ENCODE data around the gene KAT8. TPM values are rescaled to one million over a fixed set of nuclear protein-coding genes. Genes with fewer than 3 reads are reported as not detected.

Gene KAT8
- total and polyA plus RNA-seq, 10 of the 15 experiments (the other 5 are each of a cell fraction or from before 2014, with no cell fraction given) = 5.5 to 55.8 (median 39.6) TPM

GRCh38 chr16:31179747-31180459, 62.4 kb downstream of the KAT8 start, which contains the start of gene FUS:
FUS (plus strand) TSS chr16:31180139; CDS start chr16:31180215, 76 bp downstream.
- H3K4me3 ChIP-seq = peak within 1 kb of the TSS; percentile 87
- CTCF ChIA-PET = interaction anchor here (0.6 to 2.5 kb wide), 6 partner anchors 23 to 263 kb away, joined by 3 to 13 read pairs (median 5); partner anchors contain the start of genes PYCARD, PYDC1 and ZNF843
- POLR2A ChIA-PET = interaction anchor here (0.5 to 2.5 kb wide), 13 partner anchors 9 to 432 kb away, joined by 3 to 26 read pairs (median 3); partner anchors contain the start of genes ARMC5, KAT8, PHKG2 and PYCARD
- peaks cover 26% of the 10 kb centered on the region for H4K20me1 ChIP-seq (ENCODE audit: control insufficient read depth, insufficient read depth)
- peak within 1 kb of the TSS; percentile 99 for H2AFZ ChIP-seq (ENCODE audit: control insufficient read depth, low read depth, low read length)
- peak; percentile 78 for ATAC-seq
- peak within 1 kb of the TSS; percentile 100 for H3K4me2 ChIP-seq (ENCODE audit: control insufficient read depth, insufficient read depth)
- RAD21 ChIA-PET (ENCODE audit: unreplicated experiment) = interaction anchor here (1.1 to 2.6 kb wide), 6 partner anchors 22 to 280 kb away, joined by 3 to 20 read pairs (median 4); partner anchors contain the start of genes ARMC5, PYCARD and ZNF668
- peak; percentile 50 for DNase-seq (ENCODE audit: low read depth, low spot score)
- peak within 1 kb of the TSS; percentile 98 for H3K27ac ChIP-seq (ENCODE audit: control insufficient read depth, insufficient read depth)
- in situ Hi-C loops (cut with MboI) (no loop called here), intact Hi-C loops (cut with micrococcal nuclease; ENCODE audit: unreplicated experiment) (loop anchor here (5.0 to 10.0 kb wide), 2 partner anchors 183 to 695 kb away; partner anchors contain the start of gene ZNF267)
- H3K4me1 ChIP-seq (ENCODE audit: control insufficient read depth, insufficient read depth, low read length) = peaks cover 22% of the 10 kb centered on the region
- SMC1A ChIA-PET (ENCODE audit: uncharacterized antibody, unreplicated experiment) = interaction anchor here (0.9 to 2.1 kb wide), 10 partner anchors 12 to 689 kb away, joined by 3 to 6 read pairs (median 4); partner anchors contain the start of genes PYCARD, ZNF646 and ZNF668
- FAIRE-seq = peak; percentile 91
- under 1% methylated on average over 69 of the region's 69 CpGs for WGBS (ENCODE audit: insufficient coverage, insufficient replicate concordance, low lambda C conversion rate, missing lambda C conversion rate)
- no peaks in the 10 kb centered on the region for H3K27me3 ChIP-seq (replicated peaks in 1 of 2; ENCODE audit: control insufficient read depth in 2 of 2, insufficient read depth in 2 of 2, low read length in 1 of 2)
- 0 out of 3 replicates have a peak, but pooled peaks cover 1% of the 10 kb centered on the region for H3K9me3 ChIP-seq (replicated peaks; ENCODE audit: control insufficient read depth, insufficient read depth, low read length)
- H3K79me2 ChIP-seq (ENCODE audit: control insufficient read depth, insufficient read depth, low read length) = peaks cover 53% of the 10 kb centered on the region
- H3K36me3 ChIP-seq (ENCODE audit: control insufficient read depth in 2 of 2, insufficient read depth in 2 of 2, low read length in 1 of 2) = peaks cover 9 to 12% of the 10 kb centered on the region in 2 experiments
- H3K9ac ChIP-seq (ENCODE audit: control insufficient read depth, insufficient read depth, low read length) = peak within 1 kb of the TSS; percentile 91
- BruUV-seq (replicated peaks) = no TSS peak
- TF ChIP-seq EED (IDR thresholded peaks at IDR 0.05; ENCODE audit: low read depth) (no peak; the same call in 1 of the 2 replicates), CHD4 (IDR thresholded peaks at IDR 0.05) (no peak), NR2C1 (IDR thresholded peaks at IDR 0.05) (no peak), ZNF207 (IDR thresholded peaks at IDR 0.05; ENCODE audit: borderline replicate concordance) (peak; percentile 97), MTA3 (IDR thresholded peaks at IDR 0.05; ENCODE audit: borderline replicate concordance, low read length) (no peak), SMC3 (IDR thresholded peaks at IDR 0.05; ENCODE audit: borderline replicate concordance, low read length) (0 out of 2 replicates have a peak, but pooled peaks have one; percentile 2), BHLHE40 (IDR thresholded peaks at IDR 0.05; ENCODE audit: borderline replicate concordance in 1 of 2, low read depth in 2 of 2, low read length in 1 of 2) (peak; percentile 99), TARDBP (IDR thresholded peaks at IDR 0.05; ENCODE audit: borderline replicate concordance) (peak; percentile 59; the same call in 1 of the 2 replicates), RELA (IDR thresholded peaks at IDR 0.05; ENCODE audit: borderline replicate concordance, partially characterized antibody) (peak; percentile 93), NBN (IDR thresholded peaks at IDR 0.05) (peak; percentile 93), EGR1 (IDR thresholded peaks at IDR 0.05; ENCODE audit: borderline replicate concordance in 1 of 2, low read depth in 2 of 2, low read length in 2 of 2) (peak; percentile 93 to 100), ZNF24 (IDR thresholded peaks at IDR 0.05) (no peak), BRCA1 (IDR thresholded peaks at IDR 0.05; ENCODE audit: low read depth, low read length) (peak; percentile 36; the same call in 1 of the 2 replicates), ZNF622 (IDR thresholded peaks at IDR 0.05) (no peak), JUND (IDR thresholded peaks at IDR 0.05; ENCODE audit: low read depth, low read length) (peak; percentile 100), MXI1 (IDR thresholded peaks at IDR 0.05; ENCODE audit: low read depth, low read length) (no peak; the same call in 1 of the 2 replicates), STAT1 (conservative IDR thresholded peaks at IDR 0.05) (peak; percentile 98), BCLAF1 (IDR thresholded peaks at IDR 0.05) (peak; percentile 99), NR2F1 (conservative IDR thresholded peaks at IDR 0.05) (no peak; the same call in 1 of the 2 replicates), PAX8 (IDR thresholded peaks at IDR 0.05) (no peak), MEF2B (IDR thresholded peaks at IDR 0.05; ENCODE audit: partially characterized antibody, poor library complexity, severe bottlenecking) (no peak), SUPT20H (IDR thresholded peaks at IDR 0.05; ENCODE audit: borderline replicate concordance, control insufficient read depth, low read depth, low read length) (no peak), ESRRA (IDR thresholded peaks at IDR 0.05; ENCODE audit: low read length) (peak; percentile 21; the same call in 1 of the 2 replicates)

All from GM12878 (cell line).